HG03439 (cell line): ENCODE results near the gene COPZ2.
A peak's percentile ranks its signal among the peaks of the same experiment; 100 is the strongest.
"Not testable (repeated sequence)": the region's sequence is repeated elsewhere in the genome, so short reads cannot be mapped to it uniquely, and the experiment has no call there.

Experiments used
- ATAC-seq: cut with Tn5 transposase; IDR thresholded peaks from one replicate; pipeline ENCODE4 v1.9.1; 2021; ENCODE audit warnings: mild to moderate bottlenecking, moderate library complexity; ENCODE audit not compliant: unreplicated experiment

The COPZ2 gene

GRCh38 chr17:48056246-48056745 is 18.7 kb upstream of the COPZ2 start:
- no peak for ATAC-seq

- no peak for ATAC-seq
Measured at GRCh38 chr17:48055531-48056245, 18.1 kb upstream of the COPZ2 start.

- no peak for ATAC-seq
Measured at GRCh38 chr17:48054238-48055185, 16.9 kb upstream of the COPZ2 start.

GRCh38 chr17:48053758-48054237 is 16.2 kb upstream of the COPZ2 start:
- ATAC-seq, result no peak

GRCh38 chr17:48052956-48053757 is 15.6 kb upstream of the COPZ2 start:
- no peak for ATAC-seq

GRCh38 chr17:48051706-48052486 is 14.3 kb upstream of the COPZ2 start:
- ATAC-seq, result no peak

GRCh38 chr17:48051283-48051682 is 13.7 kb upstream of the COPZ2 start:
- ATAC-seq, result no peak

- peak; percentile 41 for ATAC-seq
Measured at GRCh38 chr17:48048384-48049126, 11.0 kb upstream of the COPZ2 start.

- ATAC-seq, result peak; percentile 90
Measured at GRCh38 chr17:48047741-48048383, 10.3 kb upstream of the COPZ2 start, which contains the start of gene NFE2L1. NFE2L1 (plus strand) TSS chr17:48048359; CDS start chr17:48051119, 2,760 bp downstream.

- no peak for ATAC-seq
Measured at GRCh38 chr17:48047113-48047740, 9.6 kb upstream of the COPZ2 start.

- ATAC-seq, result no peak
Measured at GRCh38 chr17:48046296-48046695, 8.7 kb upstream of the COPZ2 start.

GRCh38 chr17:48045316-48046001 is 7.9 kb upstream of the COPZ2 start:
- ATAC-seq, result no peak

- ATAC-seq, result no peak
Measured at GRCh38 chr17:48044851-48045250, 7.3 kb upstream of the COPZ2 start.

- ATAC-seq, result no peak
Measured at GRCh38 chr17:48043176-48043575, 5.6 kb upstream of the COPZ2 start.

GRCh38 chr17:48038687-48039086 is 1.1 kb upstream of the COPZ2 start:
- no peak for ATAC-seq

GRCh38 chr17:48037838-48038323 is 284 bp upstream of the COPZ2 start:
- ATAC-seq, result no peak

- no peak for ATAC-seq
Measured at GRCh38 chr17:48036693-48037035, 933 bp downstream of the COPZ2 start.

- not testable (repeated sequence) for ATAC-seq
Measured at GRCh38 chr17:48034734-48035133, 2.9 kb downstream of the COPZ2 start.
